HCT116 (cell line): ENCODE results near the gene SLCO2A1. TPM values are rescaled to one million over a fixed set of nuclear protein-coding genes. Genes with fewer than 3 reads are reported as not detected.

ENCODE experiments used
- ATAC-seq: fragments of 200-7000 bp; cut with Tn5 transposase; 2 replicates; pipeline ENCODE4 v1.9.1; 2020; ENCODE audit warnings: mild to moderate bottlenecking, moderate library complexity
- BruUV-seq: library from RNA; stranded (reverse); fragments of 400-500 nt; replicated peaks from 2 replicates; lab custom pipeline; 2021; lab: Mats Ljungman, UMichigan
- CTCF ChIA-PET: fragments of 300-600 bp; sonication (Branson Sonifier 250); formaldehyde crosslinking; loops from one replicate; lab custom pipeline; 2021; ENCODE audit warnings: antibody characterized with exemption; lab: Charles Lee
- POLR2A ChIA-PET: fragments of 300-600, 350-600 bp; sonication (Branson Sonifier 250); formaldehyde crosslinking; loops from one replicate; lab custom pipeline; 2021; ENCODE audit warnings: antibody characterized with exemption; lab: Charles Lee
- RAD21 ChIA-PET, 2 experiments: fragments of 300-600 bp; sonication (Branson Sonifier 250); formaldehyde crosslinking; loops; one replicate each; lab custom pipeline; 2023; ENCODE audit warnings: low total read pairs in 2 of 2; ENCODE audit not compliant: uncharacterized antibody in 2 of 2, unreplicated experiment in 2 of 2, low non-redundant PET in 1 of 2; lab: Charles Lee
- DNase-seq: peaks from one replicate; pipeline ENCODE4 v3.0.0-alpha.2; 2010; ENCODE audit warnings: low read depth, low spot score
- H2AFZ ChIP-seq: fragments of 200-600 bp; shearing (Covaris generic), sonication (generic); 2 replicates; pipeline ENCODE4 v1.6.1; 2017; ENCODE audit warnings: low read depth, mixed run types, mixed read lengths, antibody characterized with exemption, low read length; ENCODE audit not compliant: poor library complexity, severe bottlenecking
- H3K27ac ChIP-seq: 2 replicates; pipeline ENCODE4 v1.5.1; 2012; ENCODE audit warnings: low read depth, low read length
- H3K27me3 ChIP-seq: fragments of 200-600 bp; sonication (generic); 2 replicates; pipeline ENCODE4 v1.6.1; 2016; ENCODE audit warnings: mixed run types, low read length, mixed read lengths; ENCODE audit not compliant: insufficient read depth
- H3K36me3 ChIP-seq, 2 experiments: fragments of 200-500 bp in 1 of 2; fragments of 200-600 bp in 1 of 2; sonication (Bioruptor generic) in 1 of 2; sonication (generic) in 1 of 2; 2 replicates each; pipeline versions ENCODE4 v1.5.1 to v1.6.1; 2014 to 2016; ENCODE audit warnings: low read length in 2 of 2, inconsistent platforms in 1 of 2, mixed read lengths in 1 of 2, mixed run types in 1 of 2; ENCODE audit not compliant: insufficient read depth in 2 of 2, control insufficient read depth in 1 of 2
- H3K4me1 ChIP-seq, 2 experiments: fragments of 200-600 bp in 1 of 2; sonication (generic) in 1 of 2; 2 replicates each; pipeline versions ENCODE4 v1.5.1 to v1.6.1; 2012 to 2017; ENCODE audit warnings: low read length in 2 of 2, inconsistent platforms in 1 of 2, mild to moderate bottlenecking in 1 of 2, mixed read lengths in 1 of 2, mixed run types in 1 of 2, moderate library complexity in 1 of 2; ENCODE audit not compliant: insufficient read depth in 2 of 2, control insufficient read depth in 1 of 2
- H3K4me2 ChIP-seq: fragments of 200-600 bp; sonication (generic); 2 replicates; pipeline ENCODE4 v1.6.1; 2017; ENCODE audit warnings: mixed run types, low read length, mixed read lengths
- H3K4me3 ChIP-seq, 2 experiments: fragments of 200-600 bp in 1 of 2; sonication (generic) in 1 of 2; replicated peaks in 1 of 2; 2 replicates each; pipeline ENCODE4 v1.5.1; 2011 to 2016; ENCODE audit warnings: low read length in 2 of 2, control low read depth in 1 of 2, low read depth in 1 of 2, mild to moderate bottlenecking in 1 of 2, mixed read lengths in 1 of 2, mixed run types in 1 of 2
- H3K79me2 ChIP-seq: fragments of 200-600 bp; sonication (generic); 2 replicates; pipeline ENCODE4 v1.6.1; 2017; ENCODE audit warnings: mild to moderate bottlenecking, mixed run types, low read length, moderate library complexity, mixed read lengths; ENCODE audit not compliant: insufficient read depth
- H3K9ac ChIP-seq: fragments of 200-600 bp; sonication (generic); 2 replicates; pipeline ENCODE4 v1.6.1; 2016; ENCODE audit warnings: low read length, mixed read lengths
- H3K9me2 ChIP-seq: fragments of 200-600 bp; sonication (generic), shearing (Covaris generic); 2 replicates; pipeline ENCODE4 v1.6.1; 2017; ENCODE audit warnings: mixed run types, mild to moderate bottlenecking, moderate library complexity; ENCODE audit not compliant: insufficient read depth
- H3K9me3 ChIP-seq, 2 experiments: fragments of 200-500 bp in 1 of 2; fragments of 200-600 bp in 1 of 2; sonication (Bioruptor generic) in 1 of 2; sonication (generic) in 1 of 2; 2 replicates each; pipeline ENCODE4 v1.6.1; 2014 to 2017; ENCODE audit warnings: low read length in 2 of 2, mixed read lengths in 2 of 2, inconsistent platforms in 1 of 2, low read depth in 1 of 2, mild to moderate bottlenecking in 1 of 2, mixed run types in 1 of 2, moderate library complexity in 1 of 2; ENCODE audit not compliant: control insufficient read depth in 1 of 2, insufficient read depth in 1 of 2
- H4K20me1 ChIP-seq: fragments of 200-600 bp; sonication (generic), shearing (Covaris generic); 2 replicates; pipeline ENCODE4 v1.6.1; 2017; ENCODE audit warnings: mixed run types, mild to moderate bottlenecking, moderate library complexity; ENCODE audit not compliant: insufficient read depth
- CBX3 ChIP-seq: IDR thresholded peaks from 2 replicates; pipeline ENCODE4 v1.6.1; 2012; ENCODE audit warnings: low read depth
- CEBPB ChIP-seq: IDR thresholded peaks from 2 replicates; pipeline ENCODE4 v1.6.1; 2012; ENCODE audit warnings: low read depth
- EGR1 ChIP-seq: IDR thresholded peaks from 2 replicates; pipeline ENCODE4 v1.6.1; 2012; ENCODE audit warnings: low read depth
- EZH2 ChIP-seq: fragments of 200-600 bp; sonication (generic); IDR thresholded peaks from 2 replicates; pipeline ENCODE4 v1.6.1; 2017; ENCODE audit warnings: antibody characterized with exemption, mixed run types
- EZH2phosphoT487 ChIP-seq: fragments of 200-600 bp; IDR thresholded peaks from 2 replicates; pipeline ENCODE4 v1.6.1; 2018; ENCODE audit warnings: antibody characterized with exemption, borderline replicate concordance
- FOSL1 ChIP-seq: IDR thresholded peaks from 2 replicates; pipeline ENCODE4 v1.6.1; 2012; ENCODE audit warnings: low read depth
- JUND ChIP-seq: IDR thresholded peaks from 2 replicates; pipeline ENCODE4 v1.6.1; 2012
- POLR2A ChIP-seq: IDR thresholded peaks from 2 replicates; pipeline ENCODE4 v1.7.0; 2011; ENCODE audit warnings: borderline replicate concordance; ENCODE audit not compliant: insufficient read depth, insufficient read length; ENCODE audit errors: extremely low read depth
- POLR2AphosphoS5 ChIP-seq: IDR thresholded peaks from 2 replicates; pipeline ENCODE4 v1.6.1; 2011; ENCODE audit warnings: mild to moderate bottlenecking, low read depth, low read length, moderate library complexity
- RAD21 ChIP-seq: IDR thresholded peaks from 2 replicates; pipeline ENCODE4 v1.6.1; 2012; ENCODE audit warnings: low read depth, mild to moderate bottlenecking
- SIN3A ChIP-seq: IDR thresholded peaks from 2 replicates; pipeline ENCODE4 v1.6.1; 2012; ENCODE audit warnings: low read depth
- SP1 ChIP-seq: IDR thresholded peaks from 2 replicates; pipeline ENCODE4 v1.6.1; 2012; ENCODE audit warnings: low read depth
- SRF ChIP-seq: IDR thresholded peaks from 2 replicates; pipeline ENCODE4 v1.6.1; 2012; ENCODE audit warnings: low read depth
- YY1 ChIP-seq: IDR thresholded peaks from 2 replicates; pipeline ENCODE4 v1.6.1; 2011; ENCODE audit warnings: low read length, low read depth, moderate library complexity, mild to moderate bottlenecking; ENCODE audit not compliant: insufficient replicate concordance; ENCODE audit errors: extremely low read depth
- ZFX ChIP-seq: fragments of 450-650 bp; IDR thresholded peaks from 2 replicates; pipeline ENCODE4 v1.6.1; 2017
- intact Hi-C: fragments of 100-400 bp; cut with micrococcal nuclease; formaldehyde crosslinking; loops from 2 replicates; pipeline ENCODE4 v1.10.0; 2022
- total RNA-seq: library from RNA; stranded (reverse); gene quantifications from one replicate; pipeline ENCODE4 v1.2.1, GENCODE V29; 2021; ENCODE audit not compliant: unreplicated experiment
- TF ChIP-seq, protein P1 (sequence below): IDR thresholded peaks from 2 replicates; pipeline ENCODE4 v1.6.1; 2012
- TF ChIP-seq, protein P2 (sequence below): IDR thresholded peaks from 2 replicates; pipeline ENCODE4 v1.6.1; 2011; ENCODE audit warnings: mild to moderate bottlenecking, low read length, moderate library complexity; ENCODE audit not compliant: insufficient replicate concordance; ENCODE audit errors: extremely low read depth
- TF ChIP-seq, protein P3 (sequence below): IDR thresholded peaks from 2 replicates; pipeline ENCODE4 v1.6.1; 2012
- TF ChIP-seq, protein P4 (sequence below), 3 experiments: fragments of 200-600 bp in 1 of 3; sonication (generic) in 1 of 3; IDR thresholded peaks in 2 of 3; conservative IDR thresholded peaks in 1 of 3; 2 replicates each; pipeline ENCODE4 v1.5.1; 2012 to 2017; ENCODE audit warnings: low read depth in 2 of 3, low read length in 2 of 3, antibody characterized with exemption in 1 of 3, borderline replicate concordance in 1 of 3, control low read depth in 1 of 3, mild to moderate bottlenecking in 1 of 3, mixed read lengths in 1 of 3, mixed run types in 1 of 3, moderate library complexity in 1 of 3; ENCODE audit not compliant: insufficient read depth in 1 of 3

Gene SLCO2A1
- total RNA-seq, 1 experiment from 2014 or later = 0.52 TPM

DNA sequence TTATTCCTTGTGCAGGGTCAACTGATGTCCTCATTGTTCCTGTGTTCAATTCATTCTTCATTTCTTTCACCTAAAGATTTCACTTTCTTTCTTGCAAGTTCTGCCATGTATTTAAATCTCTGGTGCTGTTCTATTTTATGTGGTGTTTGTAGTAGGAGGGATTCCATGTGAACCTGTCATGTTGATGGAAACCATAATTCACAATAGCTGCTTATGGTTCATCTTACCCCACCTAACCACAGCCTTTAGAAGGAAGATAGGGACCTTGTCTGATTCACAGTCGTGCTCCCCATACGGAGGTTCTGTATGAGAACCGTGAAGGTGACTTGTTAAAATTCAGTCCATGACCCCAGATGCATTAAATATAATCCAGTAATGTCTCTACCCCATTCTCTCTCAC lies 21.9 kb downstream of the SLCO2A1 start:
- Histone ChIP-seq H3K9me3 (no peaks in the 10 kb centered on the region), H3K36me3 (no peaks in the 10 kb centered on the region), H3K9me2 (no peaks in the 10 kb centered on the region), H3K79me2 (no peaks in the 10 kb centered on the region)
- no TSS peak for BruUV-seq
- RAD21 ChIA-PET = no interaction called here
- TF ChIP-seq POLR2A = no peak
- TF ChIP-seq EGR1 = no peak
- no peak for TF ChIP-seq POLR2AphosphoS5
- TF ChIP-seq CBX3 = no peak
- no peak for TF ChIP-seq SIN3A
- no peak for TF ChIP-seq SP1
- TF ChIP-seq SRF = no peak
- TF ChIP-seq RAD21 = no peak
- no peak for TF ChIP-seq EZH2phosphoT487
- TF ChIP-seq, protein P1, sequence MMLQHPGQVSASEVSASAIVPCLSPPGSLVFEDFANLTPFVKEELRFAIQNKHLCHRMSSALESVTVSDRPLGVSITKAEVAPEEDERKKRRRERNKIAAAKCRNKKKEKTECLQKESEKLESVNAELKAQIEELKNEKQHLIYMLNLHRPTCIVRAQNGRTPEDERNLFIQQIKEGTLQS = no peak
- TF ChIP-seq ZFX = no peak
- TF ChIP-seq FOSL1 = no peak
- no peak for TF ChIP-seq YY1
- no peak for TF ChIP-seq EZH2
- TF ChIP-seq, protein P2, sequence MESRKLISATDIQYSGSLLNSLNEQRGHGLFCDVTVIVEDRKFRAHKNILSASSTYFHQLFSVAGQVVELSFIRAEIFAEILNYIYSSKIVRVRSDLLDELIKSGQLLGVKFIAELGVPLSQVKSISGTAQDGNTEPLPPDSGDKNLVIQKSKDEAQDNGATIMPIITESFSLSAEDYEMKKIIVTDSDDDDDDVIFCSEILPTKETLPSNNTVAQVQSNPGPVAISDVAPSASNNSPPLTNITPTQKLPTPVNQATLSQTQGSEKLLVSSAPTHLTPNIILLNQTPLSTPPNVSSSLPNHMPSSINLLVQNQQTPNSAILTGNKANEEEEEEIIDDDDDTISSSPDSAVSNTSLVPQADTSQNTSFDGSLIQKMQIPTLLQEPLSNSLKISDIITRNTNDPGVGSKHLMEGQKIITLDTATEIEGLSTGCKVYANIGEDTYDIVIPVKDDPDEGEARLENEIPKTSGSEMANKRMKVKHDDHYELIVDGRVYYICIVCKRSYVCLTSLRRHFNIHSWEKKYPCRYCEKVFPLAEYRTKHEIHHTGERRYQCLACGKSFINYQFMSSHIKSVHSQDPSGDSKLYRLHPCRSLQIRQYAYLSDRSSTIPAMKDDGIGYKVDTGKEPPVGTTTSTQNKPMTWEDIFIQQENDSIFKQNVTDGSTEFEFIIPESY = no peak
- TF ChIP-seq, protein P3, sequence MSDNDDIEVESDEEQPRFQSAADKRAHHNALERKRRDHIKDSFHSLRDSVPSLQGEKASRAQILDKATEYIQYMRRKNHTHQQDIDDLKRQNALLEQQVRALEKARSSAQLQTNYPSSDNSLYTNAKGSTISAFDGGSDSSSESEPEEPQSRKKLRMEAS = no peak
- TF ChIP-seq, protein P4, sequence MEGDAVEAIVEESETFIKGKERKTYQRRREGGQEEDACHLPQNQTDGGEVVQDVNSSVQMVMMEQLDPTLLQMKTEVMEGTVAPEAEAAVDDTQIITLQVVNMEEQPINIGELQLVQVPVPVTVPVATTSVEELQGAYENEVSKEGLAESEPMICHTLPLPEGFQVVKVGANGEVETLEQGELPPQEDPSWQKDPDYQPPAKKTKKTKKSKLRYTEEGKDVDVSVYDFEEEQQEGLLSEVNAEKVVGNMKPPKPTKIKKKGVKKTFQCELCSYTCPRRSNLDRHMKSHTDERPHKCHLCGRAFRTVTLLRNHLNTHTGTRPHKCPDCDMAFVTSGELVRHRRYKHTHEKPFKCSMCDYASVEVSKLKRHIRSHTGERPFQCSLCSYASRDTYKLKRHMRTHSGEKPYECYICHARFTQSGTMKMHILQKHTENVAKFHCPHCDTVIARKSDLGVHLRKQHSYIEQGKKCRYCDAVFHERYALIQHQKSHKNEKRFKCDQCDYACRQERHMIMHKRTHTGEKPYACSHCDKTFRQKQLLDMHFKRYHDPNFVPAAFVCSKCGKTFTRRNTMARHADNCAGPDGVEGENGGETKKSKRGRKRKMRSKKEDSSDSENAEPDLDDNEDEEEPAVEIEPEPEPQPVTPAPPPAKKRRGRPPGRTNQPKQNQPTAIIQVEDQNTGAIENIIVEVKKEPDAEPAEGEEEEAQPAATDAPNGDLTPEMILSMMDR (IDR thresholded peaks at IDR 0.05 in 2 of 3, conservative IDR thresholded peaks at IDR 0.05 in 1 of 3; ENCODE audit: borderline replicate concordance in 1 of 3, insufficient read depth in 1 of 3, low read depth in 2 of 3, low read length in 2 of 3) = no peak
- no peak for TF ChIP-seq JUND
- no peak for TF ChIP-seq CEBPB
- TF ChIP-seq, all 23 proteins: peak for 0
- H3K4me1 ChIP-seq = peaks cover 14 to 33% of the 10 kb centered on the region in 2 experiments
- no peak overlapping the region for H2AFZ ChIP-seq
- DNase-seq (no peak), ATAC-seq (no peak)
- H3K4me2 ChIP-seq = peak overlapping the region; percentile 52; the same call in 1 of the 2 replicates
- H4K20me1 ChIP-seq = no peaks in the 10 kb centered on the region
- no peak overlapping the region for H3K9ac ChIP-seq
- ChIA-PET CTCF (no interaction called here), POLR2A (no interaction called here)
- intact Hi-C loops = no loop called here
- H3K27me3 ChIP-seq = no peaks in the 10 kb centered on the region
- H3K27ac ChIP-seq = no peak overlapping the region; the same call in 1 of the 2 replicates
- no peak overlapping the region for H3K4me3 ChIP-seq
